LNCaP clone FGC (cell line): Measurements from ENCODE around the gene MAP4.

Experiments used
- DNase-seq: peaks from one replicate; pipeline ENCODE4 v3.0.0-alpha.2; 2011; ENCODE audit warnings: low read depth
- H3K4me3 ChIP-seq: 2 replicates; pipeline ENCODE4 v1.5.1; 2011; ENCODE audit warnings: mild to moderate bottlenecking, low read depth, low read length, control low read depth
- TF ChIP-seq, protein P1 (sequence below): IDR thresholded peaks from 2 replicates; pipeline ENCODE4 v1.5.1; 2012; ENCODE audit warnings: mild to moderate bottlenecking; ENCODE audit not compliant: control insufficient read depth, insufficient read depth; ENCODE audit errors: extremely low read depth

MAP4 gene

GRCh38 chr3:47849186-47849698 is 167.0 kb downstream of the MAP4 start:
- DNase-seq, result no peak
- TF ChIP-seq, protein P1, sequence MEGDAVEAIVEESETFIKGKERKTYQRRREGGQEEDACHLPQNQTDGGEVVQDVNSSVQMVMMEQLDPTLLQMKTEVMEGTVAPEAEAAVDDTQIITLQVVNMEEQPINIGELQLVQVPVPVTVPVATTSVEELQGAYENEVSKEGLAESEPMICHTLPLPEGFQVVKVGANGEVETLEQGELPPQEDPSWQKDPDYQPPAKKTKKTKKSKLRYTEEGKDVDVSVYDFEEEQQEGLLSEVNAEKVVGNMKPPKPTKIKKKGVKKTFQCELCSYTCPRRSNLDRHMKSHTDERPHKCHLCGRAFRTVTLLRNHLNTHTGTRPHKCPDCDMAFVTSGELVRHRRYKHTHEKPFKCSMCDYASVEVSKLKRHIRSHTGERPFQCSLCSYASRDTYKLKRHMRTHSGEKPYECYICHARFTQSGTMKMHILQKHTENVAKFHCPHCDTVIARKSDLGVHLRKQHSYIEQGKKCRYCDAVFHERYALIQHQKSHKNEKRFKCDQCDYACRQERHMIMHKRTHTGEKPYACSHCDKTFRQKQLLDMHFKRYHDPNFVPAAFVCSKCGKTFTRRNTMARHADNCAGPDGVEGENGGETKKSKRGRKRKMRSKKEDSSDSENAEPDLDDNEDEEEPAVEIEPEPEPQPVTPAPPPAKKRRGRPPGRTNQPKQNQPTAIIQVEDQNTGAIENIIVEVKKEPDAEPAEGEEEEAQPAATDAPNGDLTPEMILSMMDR, result no peak
- no peak overlapping the region for H3K4me3 ChIP-seq

DNA sequence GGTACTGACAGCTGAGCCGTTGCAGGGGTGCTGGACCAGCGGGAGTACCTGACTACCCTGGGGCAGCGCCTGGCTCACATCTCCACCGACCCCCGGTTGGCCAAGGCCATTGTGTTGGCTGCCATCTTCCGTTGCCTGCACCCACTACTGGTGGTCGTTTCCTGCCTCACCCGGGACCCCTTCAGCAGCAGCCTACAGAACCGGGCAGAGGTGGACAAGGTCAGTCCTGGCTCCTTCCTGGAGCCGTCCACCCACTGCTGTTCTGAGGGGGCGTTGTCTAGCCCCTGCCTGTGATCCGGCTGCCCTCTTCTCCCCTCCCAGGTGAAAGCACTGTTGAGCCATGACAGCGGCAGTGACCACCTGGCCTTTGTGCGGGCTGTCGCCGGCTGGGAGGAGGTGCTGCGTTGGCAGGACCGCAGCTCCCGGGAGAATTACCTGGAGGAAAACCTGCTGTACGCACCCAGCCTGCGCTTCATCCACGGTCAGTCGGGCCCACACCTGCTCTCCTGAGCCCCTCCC is 167.6 kb downstream of the MAP4 start:
- no peak overlapping the region for H3K4me3 ChIP-seq
- TF ChIP-seq, protein P1, result no peak
- no peak for DNase-seq

GRCh38 chr3:47847801-47848518 is 168.3 kb downstream of the MAP4 start:
- H3K4me3 ChIP-seq, result no peak overlapping the region
- no peak for DNase-seq
- TF ChIP-seq, protein P1, result no peak

- TF ChIP-seq, protein P1, result no peak
- H3K4me3 ChIP-seq, result no peak overlapping the region
- no peak for DNase-seq
Observed at GRCh38 chr3:47847260-47847659, 169.0 kb downstream of the MAP4 start.

- no peak overlapping the region for H3K4me3 ChIP-seq
- TF ChIP-seq, protein P1, result no peak
- DNase-seq, result no peak
Observed at GRCh38 chr3:47846880-47847248, 169.4 kb downstream of the MAP4 start.

GRCh38 chr3:47846186-47846879 is 169.9 kb downstream of the MAP4 start:
- TF ChIP-seq, protein P1, result no peak
- no peak for DNase-seq
- H3K4me3 ChIP-seq, result no peak overlapping the region
